HG03432 (cell line): Measurements from ENCODE around the gene SEMA6A.

ENCODE experiments used
- ATAC-seq: cut with Tn5 transposase; IDR thresholded peaks from one replicate; pipeline ENCODE4 v1.9.1; 2021; ENCODE audit warnings: mild to moderate bottlenecking, moderate library complexity; ENCODE audit not compliant: unreplicated experiment

SEMA6A gene, protein sequence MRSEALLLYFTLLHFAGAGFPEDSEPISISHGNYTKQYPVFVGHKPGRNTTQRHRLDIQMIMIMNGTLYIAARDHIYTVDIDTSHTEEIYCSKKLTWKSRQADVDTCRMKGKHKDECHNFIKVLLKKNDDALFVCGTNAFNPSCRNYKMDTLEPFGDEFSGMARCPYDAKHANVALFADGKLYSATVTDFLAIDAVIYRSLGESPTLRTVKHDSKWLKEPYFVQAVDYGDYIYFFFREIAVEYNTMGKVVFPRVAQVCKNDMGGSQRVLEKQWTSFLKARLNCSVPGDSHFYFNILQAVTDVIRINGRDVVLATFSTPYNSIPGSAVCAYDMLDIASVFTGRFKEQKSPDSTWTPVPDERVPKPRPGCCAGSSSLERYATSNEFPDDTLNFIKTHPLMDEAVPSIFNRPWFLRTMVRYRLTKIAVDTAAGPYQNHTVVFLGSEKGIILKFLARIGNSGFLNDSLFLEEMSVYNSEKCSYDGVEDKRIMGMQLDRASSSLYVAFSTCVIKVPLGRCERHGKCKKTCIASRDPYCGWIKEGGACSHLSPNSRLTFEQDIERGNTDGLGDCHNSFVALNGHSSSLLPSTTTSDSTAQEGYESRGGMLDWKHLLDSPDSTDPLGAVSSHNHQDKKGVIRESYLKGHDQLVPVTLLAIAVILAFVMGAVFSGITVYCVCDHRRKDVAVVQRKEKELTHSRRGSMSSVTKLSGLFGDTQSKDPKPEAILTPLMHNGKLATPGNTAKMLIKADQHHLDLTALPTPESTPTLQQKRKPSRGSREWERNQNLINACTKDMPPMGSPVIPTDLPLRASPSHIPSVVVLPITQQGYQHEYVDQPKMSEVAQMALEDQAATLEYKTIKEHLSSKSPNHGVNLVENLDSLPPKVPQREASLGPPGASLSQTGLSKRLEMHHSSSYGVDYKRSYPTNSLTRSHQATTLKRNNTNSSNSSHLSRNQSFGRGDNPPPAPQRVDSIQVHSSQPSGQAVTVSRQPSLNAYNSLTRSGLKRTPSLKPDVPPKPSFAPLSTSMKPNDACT

GRCh38 chr5:116574367-116575325 is at the start of gene SEMA6A:
Gene SEMA6A (minus strand): TSS chr5:116574823. CDS start chr5:116504944, 69,879 bp downstream.
- ATAC-seq = peak; percentile 62

DNA sequence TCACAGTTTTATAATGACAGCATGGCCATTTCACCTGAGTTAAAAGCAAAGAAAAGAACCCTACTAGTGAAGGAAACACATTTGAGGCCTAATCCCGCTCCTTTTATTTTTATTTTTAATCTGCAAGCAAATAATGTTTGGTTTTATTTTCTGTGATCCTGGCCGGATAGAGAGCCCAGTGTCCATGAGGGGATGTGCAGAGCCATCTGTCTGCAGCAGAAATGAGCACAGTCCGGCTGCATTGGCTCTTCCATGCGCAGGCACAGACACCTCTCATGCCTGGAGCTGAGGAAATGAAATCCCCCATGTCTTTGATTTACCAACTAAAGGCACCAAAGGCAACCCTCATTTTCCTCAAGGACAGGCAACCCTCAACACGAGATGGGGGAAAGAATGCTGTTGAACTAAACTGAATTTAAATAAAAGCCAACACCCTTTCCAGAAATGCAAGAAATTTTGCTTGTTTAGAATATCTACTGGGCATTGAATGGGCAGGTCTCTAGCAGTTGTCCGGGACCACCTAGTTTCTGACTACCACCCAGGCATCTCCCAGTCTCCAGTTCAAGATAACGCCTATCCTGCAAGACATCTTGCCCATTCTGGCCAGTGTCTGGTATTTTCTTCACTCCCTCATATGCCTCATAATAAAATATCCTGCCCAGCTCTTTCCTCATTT is 47.9 kb upstream of the SEMA6A start:
- no peak for ATAC-seq

GRCh38 chr5:116621599-116621998 is 47.0 kb upstream of the SEMA6A start:
- no peak for ATAC-seq

DNA sequence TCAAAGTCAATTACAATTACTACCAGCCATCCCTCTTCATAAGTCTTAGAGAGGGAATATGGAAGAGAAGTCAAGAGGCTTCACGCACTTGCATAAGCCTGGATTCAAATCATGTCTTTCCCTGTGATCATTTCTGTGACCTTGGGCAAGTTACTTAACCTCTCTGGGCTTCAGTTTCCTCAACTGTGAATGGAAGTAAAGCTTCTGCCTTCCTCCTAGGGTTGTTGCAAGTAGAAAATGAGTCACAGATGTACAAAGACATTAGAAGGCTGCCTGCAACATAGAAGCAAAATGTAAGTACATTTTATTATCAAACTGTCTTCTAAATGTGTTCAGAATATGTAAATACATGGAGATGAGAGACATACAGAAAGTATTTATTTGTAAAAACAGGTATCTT is 42.3 kb upstream of the SEMA6A start:
- no peak for ATAC-seq

GRCh38 chr5:116614603-116614920 is 39.9 kb upstream of the SEMA6A start:
- no peak for ATAC-seq

- ATAC-seq = peak; percentile 38
Observed at GRCh38 chr5:116613445-116613844, 38.8 kb upstream of the SEMA6A start.

DNA sequence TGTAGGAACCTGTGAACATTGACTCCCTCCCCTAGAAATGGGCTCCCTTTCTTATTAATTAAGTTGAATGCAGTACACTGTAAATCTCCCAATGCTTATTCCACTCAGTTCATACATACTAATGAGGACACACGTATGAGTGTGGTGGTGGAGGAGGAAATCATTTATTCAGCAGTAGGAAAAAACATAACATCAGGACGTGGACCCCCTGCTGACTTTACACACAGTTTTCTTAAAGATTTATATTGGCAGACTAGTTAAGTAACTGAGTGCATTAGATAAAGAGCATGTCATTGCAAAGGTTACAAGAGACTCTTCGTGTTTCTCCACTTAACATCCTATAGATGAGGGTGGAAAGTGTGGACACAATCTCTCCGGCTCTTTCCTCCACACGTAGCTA is 37.8 kb upstream of the SEMA6A start:
- no peak for ATAC-seq

DNA sequence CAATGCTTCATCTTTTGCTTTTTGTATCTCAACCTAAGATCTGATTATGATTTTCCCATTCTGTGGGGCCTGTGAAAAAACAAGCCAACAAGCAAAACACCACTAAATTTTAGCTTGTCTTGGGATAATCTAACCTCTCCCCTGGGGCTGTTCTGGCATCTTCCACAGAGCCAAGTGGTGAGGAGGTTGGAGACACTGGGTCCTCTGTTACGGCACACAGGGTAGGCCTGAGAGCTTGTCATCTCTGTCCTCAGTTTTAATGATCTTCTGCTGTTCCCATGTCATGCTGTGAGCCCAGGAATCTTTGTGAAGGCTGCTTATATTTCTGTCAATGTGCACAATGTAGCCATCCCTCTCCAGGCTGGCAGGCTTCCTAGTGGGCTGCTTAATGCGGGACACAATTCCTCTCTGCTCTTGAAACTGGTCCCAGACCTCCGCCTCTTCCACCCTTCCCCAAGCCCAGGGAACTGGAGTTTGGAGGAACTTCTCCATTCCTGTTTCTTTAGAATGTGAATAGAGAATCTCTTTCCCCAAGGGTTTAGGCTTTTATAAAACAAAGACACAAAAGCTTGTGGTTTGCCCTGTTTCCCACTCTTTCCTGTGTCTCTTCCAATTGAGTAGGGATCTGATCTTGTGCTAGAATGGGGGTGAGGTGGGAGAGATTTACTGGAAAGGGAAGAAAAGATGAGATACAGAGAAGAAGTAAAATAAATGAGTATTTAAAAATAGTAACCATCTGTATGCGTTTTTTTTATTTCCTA is 30.9 kb upstream of the SEMA6A start:
- no peak for ATAC-seq

GRCh38 chr5:116604805-116605204 is 30.2 kb upstream of the SEMA6A start:
- ATAC-seq = no peak

DNA sequence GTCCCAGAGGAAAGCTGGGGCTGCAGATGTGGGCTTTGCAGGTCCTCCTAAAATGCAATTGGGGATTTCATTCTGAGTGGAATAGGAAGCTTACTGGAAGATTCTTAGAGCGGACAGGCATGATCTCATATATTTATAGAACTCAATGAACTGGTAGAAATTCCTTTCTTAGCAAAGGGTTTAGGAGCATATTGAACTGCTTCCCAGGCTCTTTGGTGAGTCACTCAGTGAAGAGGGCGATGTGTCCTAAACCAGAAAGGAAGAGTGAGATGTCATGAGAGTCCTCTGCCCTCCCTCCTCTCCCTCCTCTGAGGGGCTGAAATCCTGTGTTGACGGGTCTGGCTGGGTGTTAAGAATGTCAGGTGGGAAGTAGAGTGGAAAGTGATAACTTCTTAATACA is 26.3 kb upstream of the SEMA6A start:
- ATAC-seq = no peak

GRCh38 chr5:116598911-116599310 is 24.3 kb upstream of the SEMA6A start:
- ATAC-seq = no peak

GRCh38 chr5:116595498-116595897 is 20.9 kb upstream of the SEMA6A start:
- no peak for ATAC-seq

- ATAC-seq = no peak
Observed at GRCh38 chr5:116593340-116593739, 18.7 kb upstream of the SEMA6A start.

GRCh38 chr5:116585227-116585626 is 10.6 kb upstream of the SEMA6A start:
- ATAC-seq = no peak

- ATAC-seq = no peak
Observed at GRCh38 chr5:116583862-116584222, 9.2 kb upstream of the SEMA6A start.

DNA sequence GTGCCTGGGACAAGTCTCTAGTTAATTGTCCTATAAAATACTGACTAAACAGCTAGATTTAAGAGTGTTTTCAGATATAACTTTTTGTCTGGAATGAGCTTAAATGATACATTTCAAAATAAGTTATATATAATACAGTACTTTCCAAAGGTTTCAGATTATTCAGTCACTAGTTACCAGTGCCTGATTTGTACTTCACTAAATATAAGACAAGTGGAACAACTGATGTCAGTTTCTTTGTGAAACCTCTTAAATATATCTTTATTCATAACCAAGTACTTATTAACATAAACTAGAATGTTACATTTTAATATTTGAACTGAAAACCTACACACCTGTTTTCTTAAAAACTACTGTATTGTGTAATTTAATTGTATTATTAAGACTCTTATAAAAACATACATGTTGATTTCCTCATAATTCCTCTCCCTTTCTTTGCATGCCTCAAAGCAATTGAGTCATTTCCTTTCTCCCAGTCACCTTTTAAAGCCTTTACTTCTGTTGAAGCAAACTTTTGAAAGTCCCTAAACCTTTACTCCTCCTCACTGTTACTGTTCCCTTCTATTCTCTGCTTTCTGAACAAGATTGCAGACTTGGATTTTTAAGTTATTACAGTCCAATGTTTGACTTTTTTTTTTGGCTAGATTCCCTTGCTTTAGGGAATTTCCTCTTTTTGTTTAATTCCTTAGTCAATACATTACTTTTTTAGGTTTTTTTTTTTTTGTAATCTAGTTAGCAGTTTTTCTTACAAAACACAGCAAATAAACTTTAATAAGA is 8.7 kb upstream of the SEMA6A start:
- ATAC-seq = peak; percentile 76

GRCh38 chr5:116581910-116582309 is 7.3 kb upstream of the SEMA6A start:
- ATAC-seq = no peak

GRCh38 chr5:116579144-116579543 is 4.5 kb upstream of the SEMA6A start:
- no peak for ATAC-seq

DNA sequence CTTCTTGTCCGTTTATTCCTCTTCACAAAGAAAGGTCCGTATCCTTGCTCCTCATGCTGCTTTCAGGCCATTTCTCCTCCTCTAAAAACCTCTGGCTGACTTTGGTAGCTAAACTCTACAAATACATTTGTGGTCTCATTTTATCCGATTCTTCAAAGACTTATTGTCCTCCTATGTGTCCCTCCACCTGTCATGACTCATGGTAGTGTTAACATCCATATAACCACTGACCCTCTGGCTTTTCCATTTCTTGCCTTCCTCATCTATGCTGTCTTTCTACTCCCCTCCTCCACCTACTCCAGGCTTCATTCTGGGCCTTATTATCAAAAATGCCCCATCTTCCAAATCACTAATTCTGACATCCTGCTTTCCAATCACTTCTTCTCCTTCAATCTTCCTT is 4.1 kb upstream of the SEMA6A start:
- ATAC-seq = no peak
